Measurements from ENCODE around the gene ST6GALNAC6. TPM values are rescaled to one million over a fixed set of nuclear protein-coding genes. Genes with fewer than 3 reads are reported as not detected.

Gene ST6GALNAC6
- polyA plus RNA-seq, 3 donors = 8.2 to 14.4 (median 12.0) TPM

- Mint-ChIP-seq H3K4me3 (no peak overlapping the region), H3K27me3 (ENCODE audit: low read depth in 3 of 3) (peaks cover 0 to 8% (median 6%) of the 10 kb centered on the region in 3 donors), H3K36me3 (peaks cover 34 to 35% of the 10 kb centered on the region in 2 donors), H3K27ac (peak overlapping the region in 1 of 7 donors; percentile 18), H3K4me1 (peaks cover 26% of the 10 kb centered on the region), H3K9me3 (peaks cover 0 to 1% (median 0%) of the 10 kb centered on the region in 7 donors)
- H3K79me2 ChIP-seq (ENCODE audit: insufficient read depth, low read length) = no peaks in the 10 kb centered on the region
- H3K27me3 ChIP-seq (ENCODE audit: control insufficient read depth in 2 of 2, insufficient read depth in 2 of 2, low read length in 2 of 2) = no peaks in the 10 kb centered on the region
- no peak overlapping the region for H2AFZ ChIP-seq (ENCODE audit: insufficient read depth, low read depth, low read length, poor library complexity, severe bottlenecking)
- H3K27ac ChIP-seq (ENCODE audit: low read depth in 1 of 2, low read length in 2 of 2) = no peak overlapping the region
- H3K9me3 ChIP-seq (replicated peaks in 1 of 2; ENCODE audit: control insufficient read depth in 1 of 2, insufficient read depth in 1 of 2, low read length in 2 of 2) = no peaks in the 10 kb centered on the region
- no peak overlapping the region for H3K9ac ChIP-seq (ENCODE audit: insufficient read depth, low read length, poor library complexity, severe bottlenecking)
- peaks cover 16 to 25% of the 10 kb centered on the region in 2 donors for H3K4me1 ChIP-seq (ENCODE audit: control insufficient read depth in 1 of 2, insufficient read depth in 2 of 2, low read length in 2 of 2)
- no peaks in the 10 kb centered on the region for H4K20me1 ChIP-seq (ENCODE audit: insufficient read depth, low read length)
- intact Hi-C loops (cut with micrococcal nuclease) = no loop called here
- H3K4me2 ChIP-seq (replicated peaks; ENCODE audit: extremely low read depth, low read length, poor library complexity, severe bottlenecking) = no peak overlapping the region
- peaks cover 12 to 38% of the 10 kb centered on the region in 2 donors for H3K36me3 ChIP-seq (replicated peaks in 1 of 2; ENCODE audit: control insufficient read depth in 1 of 2, insufficient read depth in 2 of 2, low read length in 2 of 2)
- no peak for TF ChIP-seq CTCF (IDR thresholded peaks at IDR 0.05)
- peak in 1 of 3 donors; percentile 2 for DNase-seq
- 99% methylated on average over 31 of the region's 31 CpGs for WGBS (ENCODE audit: insufficient coverage)
- no peak overlapping the region for H3K4me3 ChIP-seq (replicated peaks in 1 of 3; ENCODE audit: low read depth in 2 of 3, low read length in 3 of 3)
Observed at GRCh38 chr9:127912296-127912695, 12.9 kb upstream of the ST6GALNAC6 start.

- Histone ChIP-seq H3K9ac (ENCODE audit: insufficient read depth, low read length, poor library complexity, severe bottlenecking) (no peak overlapping the region), H2AFZ (ENCODE audit: insufficient read depth, low read depth, low read length, poor library complexity, severe bottlenecking) (no peak overlapping the region), H3K27ac (ENCODE audit: low read depth in 1 of 2, low read length in 2 of 2) (no peak overlapping the region), H3K27me3 (ENCODE audit: control insufficient read depth in 2 of 2, insufficient read depth in 2 of 2, low read length in 2 of 2) (no peaks in the 10 kb centered on the region), H3K4me2 (replicated peaks; ENCODE audit: extremely low read depth, low read length, poor library complexity, severe bottlenecking) (no peak overlapping the region), H3K4me1 (ENCODE audit: control insufficient read depth in 1 of 2, insufficient read depth in 2 of 2, low read length in 2 of 2) (peaks cover 20 to 26% of the 10 kb centered on the region in 2 donors), H3K36me3 (replicated peaks in 1 of 2; ENCODE audit: control insufficient read depth in 1 of 2, insufficient read depth in 2 of 2, low read length in 2 of 2) (peaks cover 12 to 38% of the 10 kb centered on the region in 2 donors), H3K4me3 (replicated peaks in 1 of 3; ENCODE audit: low read depth in 2 of 3, low read length in 3 of 3) (no peak overlapping the region), H4K20me1 (ENCODE audit: insufficient read depth, low read length) (no peaks in the 10 kb centered on the region), H3K79me2 (ENCODE audit: insufficient read depth, low read length) (no peaks in the 10 kb centered on the region), H3K9me3 (replicated peaks in 1 of 2; ENCODE audit: control insufficient read depth in 1 of 2, insufficient read depth in 1 of 2, low read length in 2 of 2) (no peaks in the 10 kb centered on the region)
- H3K27ac Mint-ChIP-seq = peak overlapping the region in 2 of 7 donors; percentile 7 to 13
- H3K27me3 Mint-ChIP-seq (ENCODE audit: low read depth in 3 of 3) = peaks cover 0 to 3% (median 0%) of the 10 kb centered on the region in 3 donors
- DNase-seq = peak in 1 of 3 donors; percentile 1
- H3K4me3 Mint-ChIP-seq = no peak overlapping the region
- TF ChIP-seq CTCF (IDR thresholded peaks at IDR 0.05) = no peak
- intact Hi-C loops (cut with micrococcal nuclease) = no loop called here
- 89% methylated on average over 5 of the region's 6 CpGs for WGBS (ENCODE audit: insufficient coverage)
- peaks cover 0 to 1% (median 0%) of the 10 kb centered on the region in 7 donors for H3K9me3 Mint-ChIP-seq
- H3K36me3 Mint-ChIP-seq = peaks cover 34 to 35% of the 10 kb centered on the region in 2 donors
- H3K4me1 Mint-ChIP-seq = peaks cover 30% of the 10 kb centered on the region
Observed at GRCh38 chr9:127910613-127911205, 11.3 kb upstream of the ST6GALNAC6 start.
